H9 (cell line): ENCODE results near the gene SAP30L. TPM values are rescaled to one million over a fixed set of nuclear protein-coding genes. Genes with fewer than 3 reads are reported as not detected.

Experiments used
- DNase-seq: peaks from one replicate; pipeline ENCODE4 v3.0.0-alpha.2; 2017
- H2AFZ ChIP-seq: one replicate; pipeline ENCODE4 v1.6.1; 2013; ENCODE audit warnings: mild to moderate bottlenecking, low read length, control low read depth, moderate library complexity
- H2AK5ac ChIP-seq: 2 replicates; pipeline ENCODE4 v1.6.1; 2013; ENCODE audit warnings: low read length, control low read depth, mixed read lengths; ENCODE audit not compliant: insufficient read length
- H2BK120ac ChIP-seq: one replicate; pipeline ENCODE4 v1.6.1; 2013; ENCODE audit warnings: low read depth, mild to moderate bottlenecking, low read length, control low read depth, inconsistent platforms; ENCODE audit not compliant: poor library complexity, severe bottlenecking
- H2BK12ac ChIP-seq: 2 replicates; pipeline ENCODE4 v1.6.1; 2013; ENCODE audit warnings: low read length, control low read depth, mixed read lengths, low read depth; ENCODE audit not compliant: insufficient read length
- H2BK15ac ChIP-seq: 2 replicates; pipeline ENCODE4 v1.6.1; 2013; ENCODE audit warnings: low read depth, low read length, control low read depth
- H2BK20ac ChIP-seq: one replicate; pipeline ENCODE4 v1.6.1; 2013; ENCODE audit warnings: low read depth, mild to moderate bottlenecking, low read length, control low read depth, inconsistent platforms; ENCODE audit not compliant: poor library complexity, severe bottlenecking
- H2BK5ac ChIP-seq: 2 replicates; pipeline ENCODE4 v1.6.1; 2013; ENCODE audit warnings: low read length, control low read depth, mixed read lengths; ENCODE audit not compliant: insufficient read length
- H3K14ac ChIP-seq: 2 replicates; pipeline ENCODE4 v1.6.1; 2013; ENCODE audit warnings: low read length, control low read depth; ENCODE audit not compliant: insufficient read depth
- H3K18ac ChIP-seq: 2 replicates; pipeline ENCODE4 v1.6.1; 2013; ENCODE audit warnings: low read depth, mild to moderate bottlenecking, mixed read lengths, low read length, control low read depth; ENCODE audit not compliant: insufficient read length
- H3K23ac ChIP-seq: 2 replicates; pipeline ENCODE4 v1.6.1; 2013; ENCODE audit warnings: low read length, control low read depth, mixed read lengths, low read depth; ENCODE audit not compliant: insufficient read length
- H3K23me2 ChIP-seq: 2 replicates; pipeline ENCODE4 v1.6.1; 2013; ENCODE audit warnings: low read depth, mild to moderate bottlenecking, mixed read lengths, low read length, control low read depth; ENCODE audit not compliant: insufficient read length, poor library complexity, severe bottlenecking
- H3K27ac ChIP-seq: 2 replicates; pipeline ENCODE4 v1.5.1; 2013; ENCODE audit warnings: low read length, control low read depth, mixed read lengths, low read depth; ENCODE audit not compliant: insufficient read length
- H3K27me3 ChIP-seq: 2 replicates; pipeline ENCODE4 v1.6.1; 2013; ENCODE audit warnings: low read length, control low read depth, inconsistent platforms; ENCODE audit not compliant: insufficient read depth
- H3K4ac ChIP-seq: 2 replicates; pipeline ENCODE4 v1.6.1; 2013; ENCODE audit warnings: low read depth, mild to moderate bottlenecking, control low read depth, inconsistent platforms, low read length, moderate library complexity
- H3K4me1 ChIP-seq: 2 replicates; pipeline ENCODE4 v1.6.1; 2013; ENCODE audit warnings: low read length, control low read depth, inconsistent platforms; ENCODE audit not compliant: insufficient read depth
- H3K4me2 ChIP-seq: 2 replicates; pipeline ENCODE4 v1.6.1; 2013; ENCODE audit warnings: low read length, control low read depth, mixed read lengths; ENCODE audit not compliant: insufficient read length, insufficient read depth
- H3K56ac ChIP-seq: 2 replicates; pipeline ENCODE4 v1.6.1; 2013; ENCODE audit warnings: low read depth, mild to moderate bottlenecking, mixed read lengths, low read length, control low read depth; ENCODE audit not compliant: insufficient read length
- H3K79me1 ChIP-seq: 2 replicates; pipeline ENCODE4 v1.6.1; 2013; ENCODE audit warnings: low read depth, mild to moderate bottlenecking, moderate library complexity, low read length, control low read depth, inconsistent platforms; ENCODE audit not compliant: insufficient read depth, poor library complexity, severe bottlenecking
- H3K79me2 ChIP-seq: 2 replicates; pipeline ENCODE4 v1.6.1; 2013; ENCODE audit warnings: low read length, control low read depth, inconsistent platforms; ENCODE audit not compliant: insufficient read depth
- H3K9ac ChIP-seq: 2 replicates; pipeline ENCODE4 v1.6.1; 2013; ENCODE audit warnings: low read length, control low read depth, mixed read lengths; ENCODE audit not compliant: insufficient read length; ENCODE audit errors: extremely low read depth
- H3K9me3 ChIP-seq: one replicate; pipeline ENCODE4 v1.6.1; 2013; ENCODE audit warnings: low read depth, low read length, inconsistent platforms; ENCODE audit not compliant: control insufficient read depth
- H3T11ph ChIP-seq: one replicate; pipeline ENCODE4 v1.6.1; 2013; ENCODE audit warnings: mild to moderate bottlenecking, low read length, control low read depth, inconsistent platforms
- H4K20me1 ChIP-seq: one replicate; pipeline ENCODE4 v1.6.1; 2013; ENCODE audit not compliant: control insufficient read depth, insufficient read length, insufficient read depth
- H4K5ac ChIP-seq: 2 replicates; pipeline ENCODE4 v1.6.1; 2013; ENCODE audit warnings: low read depth, mild to moderate bottlenecking, mixed read lengths, low read length, control low read depth; ENCODE audit not compliant: insufficient read length
- H4K8ac ChIP-seq: replicated peaks from 2 replicates; pipeline ENCODE4 v1.6.1; 2013; ENCODE audit warnings: low read length, control low read depth, mixed read lengths, low read depth; ENCODE audit not compliant: insufficient read length
- H4K91ac ChIP-seq: 2 replicates; pipeline ENCODE4 v1.6.1; 2013; ENCODE audit warnings: low read depth, mild to moderate bottlenecking, moderate library complexity, mixed read lengths, low read length, control low read depth; ENCODE audit not compliant: insufficient read length
- H3K27ac Mint-ChIP-seq, 3 experiments: 2 replicates in 2 of 3; 3 replicates in 1 of 3; pipeline ENCODE4 v1.8.0; 2020 to 2021; ENCODE audit warnings: mixed read lengths in 3 of 3, mild to moderate bottlenecking in 1 of 3, moderate library complexity in 1 of 3
- H3K27me3 Mint-ChIP-seq: 2 replicates; pipeline ENCODE4 v1.8.0; 2021; ENCODE audit warnings: low read depth, mild to moderate bottlenecking, moderate library complexity, mixed read lengths
- H3K36me3 Mint-ChIP-seq, 3 experiments: 2 replicates in 2 of 3; 3 replicates in 1 of 3; pipeline ENCODE4 v1.8.0; 2020 to 2021; ENCODE audit warnings: low read depth in 3 of 3, mixed read lengths in 3 of 3; ENCODE audit not compliant: insufficient read depth in 1 of 3
- H3K4me1 Mint-ChIP-seq, 2 experiments: 2 replicates each; pipeline ENCODE4 v1.8.0; 2020; ENCODE audit warnings: mixed read lengths in 2 of 2
- H3K4me3 Mint-ChIP-seq, 2 experiments: 2 replicates in 1 of 2; 3 replicates in 1 of 2; pipeline ENCODE4 v1.8.0; 2020 to 2021; ENCODE audit warnings: mild to moderate bottlenecking in 2 of 2, mixed read lengths in 2 of 2, moderate library complexity in 1 of 2
- H3K9me3 Mint-ChIP-seq, 2 experiments: 2 replicates in 1 of 2; 3 replicates in 1 of 2; pipeline ENCODE4 v1.8.0; 2020; ENCODE audit warnings: mild to moderate bottlenecking in 2 of 2, mixed read lengths in 2 of 2, moderate library complexity in 1 of 2
- CTCF ChIP-seq: fragments of 200-600 bp; sonication (generic); conservative IDR thresholded peaks from 3 replicates; pipeline ENCODE4 v1.8.0; 2021; ENCODE audit warnings: antibody characterized with exemption, mild to moderate bottlenecking
- WGBS: extraction: QIAGEN DNeasy Blood & Tissue Kit; methylation state at CpG from one replicate; pipeline ENCODE4 v1.1.7; 2013; ENCODE audit warnings: missing lambda C conversion rate, low lambda C conversion rate, mixed read lengths; ENCODE audit not compliant: insufficient read length; ENCODE audit errors: extremely low coverage; 5-methylcytosine and 5-hydroxymethylcytosine counted together
- total RNA-seq: library from RNA; stranded (reverse); gene quantifications from 2 replicates; pipeline ENCODE4 v1.2.1, GENCODE V29; 2021

The SAP30L gene
- total RNA-seq, 1 experiment from 2014 or later = 25.0 TPM

DNA sequence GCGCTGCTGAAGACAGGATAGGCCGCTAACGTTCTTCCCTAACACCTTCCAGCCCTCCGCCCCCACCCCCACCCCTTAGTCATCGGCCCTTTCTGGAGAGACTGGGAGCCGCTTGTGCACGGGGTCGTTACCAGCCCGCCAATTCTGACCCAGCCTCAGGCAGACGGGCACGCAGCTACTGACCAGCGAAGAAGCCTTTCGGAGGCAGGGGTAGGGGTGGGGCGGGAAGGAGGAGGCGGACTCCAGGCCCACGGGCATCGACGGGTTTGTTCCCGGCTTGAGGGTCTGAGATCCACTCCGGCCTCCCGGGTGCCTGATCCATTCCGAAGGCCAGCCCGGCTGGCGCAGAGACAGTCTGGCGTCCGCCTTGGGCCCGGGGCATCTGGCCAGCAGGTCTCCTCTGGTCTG lies 33.0 kb downstream of the SAP30L start:
- Mint-ChIP-seq H3K4me1 (peaks cover 60 to 79% of the 10 kb centered on the region in 2 experiments), H3K27ac (no peak overlapping the region), H3K27me3 (peaks cover 100% of the 10 kb centered on the region), H3K9me3 (no peaks in the 10 kb centered on the region; a peak in 2 of 5 replicates), H3K4me3 (peak overlapping the region in 1 of 2 experiments; percentile 78; a peak in 4 of 5 replicates), H3K36me3 (peaks cover 0 to 3% (median 0%) of the 10 kb centered on the region in 3 experiments; a peak in 2 of 7 replicates)
- Histone ChIP-seq H2BK15ac (no peak overlapping the region), H4K20me1 (peaks cover 2% of the 10 kb centered on the region), H4K91ac (no peak overlapping the region), H2AK5ac (no peak overlapping the region), H3K9ac (no peak overlapping the region), H2BK5ac (no peak overlapping the region), H3K79me1 (no peaks in the 10 kb centered on the region), H3T11ph (no peak overlapping the region), H3K18ac (no peak overlapping the region), H2BK12ac (no peak overlapping the region), H2AFZ (no peak overlapping the region), H3K4ac (no peak overlapping the region), H4K5ac (no peak overlapping the region), H3K4me1 (no peaks in the 10 kb centered on the region), H3K79me2 (no peaks in the 10 kb centered on the region), H2BK120ac (no peak overlapping the region), H3K23me2 (peaks cover 25% of the 10 kb centered on the region), H3K27ac (no peak overlapping the region), H3K23ac (no peak overlapping the region), H4K8ac (no peak overlapping the region), H3K14ac (no peak overlapping the region; the same call in 1 of the 2 replicates), H3K27me3 (peaks cover 96% of the 10 kb centered on the region), H3K4me2 (peak overlapping the region; percentile 51), H3K9me3 (no peaks in the 10 kb centered on the region), H2BK20ac (no peak overlapping the region), H3K56ac (no peak overlapping the region)
- peak; percentile 79 for DNase-seq
- TF ChIP-seq CTCF = no peak
- no CpG with 5 or more reads among the region's 27 CpGs for WGBS
